Measurements from ENCODE around the gene LYZL6.

DNA sequence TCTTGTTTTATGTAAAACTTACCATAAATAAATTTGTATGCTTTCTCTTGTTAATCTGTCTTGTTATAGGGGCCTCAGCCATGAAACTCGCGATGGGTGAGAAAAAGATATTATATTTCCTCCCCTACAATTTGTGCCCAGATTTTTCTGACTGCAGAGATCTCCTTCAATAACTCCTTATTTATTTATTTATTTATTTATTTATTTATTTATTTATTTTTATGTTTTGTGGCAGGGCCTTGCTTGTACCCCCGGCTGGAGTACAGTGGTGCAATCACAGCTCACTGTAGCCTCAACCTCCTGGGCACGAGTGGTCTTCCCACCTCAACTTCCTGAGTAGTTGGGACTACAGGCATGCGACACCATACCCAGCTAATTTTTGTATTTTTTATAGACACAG lies 40.1 kb downstream of the LYZL6 start:
- TF ChIP-seq, protein P1, sequence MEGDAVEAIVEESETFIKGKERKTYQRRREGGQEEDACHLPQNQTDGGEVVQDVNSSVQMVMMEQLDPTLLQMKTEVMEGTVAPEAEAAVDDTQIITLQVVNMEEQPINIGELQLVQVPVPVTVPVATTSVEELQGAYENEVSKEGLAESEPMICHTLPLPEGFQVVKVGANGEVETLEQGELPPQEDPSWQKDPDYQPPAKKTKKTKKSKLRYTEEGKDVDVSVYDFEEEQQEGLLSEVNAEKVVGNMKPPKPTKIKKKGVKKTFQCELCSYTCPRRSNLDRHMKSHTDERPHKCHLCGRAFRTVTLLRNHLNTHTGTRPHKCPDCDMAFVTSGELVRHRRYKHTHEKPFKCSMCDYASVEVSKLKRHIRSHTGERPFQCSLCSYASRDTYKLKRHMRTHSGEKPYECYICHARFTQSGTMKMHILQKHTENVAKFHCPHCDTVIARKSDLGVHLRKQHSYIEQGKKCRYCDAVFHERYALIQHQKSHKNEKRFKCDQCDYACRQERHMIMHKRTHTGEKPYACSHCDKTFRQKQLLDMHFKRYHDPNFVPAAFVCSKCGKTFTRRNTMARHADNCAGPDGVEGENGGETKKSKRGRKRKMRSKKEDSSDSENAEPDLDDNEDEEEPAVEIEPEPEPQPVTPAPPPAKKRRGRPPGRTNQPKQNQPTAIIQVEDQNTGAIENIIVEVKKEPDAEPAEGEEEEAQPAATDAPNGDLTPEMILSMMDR (IDR thresholded peaks at IDR 0.05): no peak
- TF ChIP-seq EP300 (IDR thresholded peaks at IDR 0.05): no peak

All from tibial nerve (tissue), 4 donors.